Fibroblast of lung (primary cell): ENCODE data around the gene PGAM5.

Experiments used
- CTCF ChIP-seq, 2 donors: IDR thresholded peaks in 1 of 2; conservative IDR thresholded peaks in 1 of 2; 1 replicate in 1 of 2; 2 replicates in 1 of 2; pipeline ENCODE4 v1.5.1; 2011 to 2012; ENCODE audit warnings: low read length in 2 of 2, control low read depth in 1 of 2, inconsistent platforms in 1 of 2, low read depth in 1 of 2, mild to moderate bottlenecking in 1 of 2
- EZH2 ChIP-seq: IDR thresholded peaks from 2 replicates; pipeline ENCODE4 v1.5.1; 2012; ENCODE audit warnings: low read length, control low read depth, mild to moderate bottlenecking; ENCODE audit errors: missing control alignments

GRCh38 chr12:132761032-132761920, 50.6 kb downstream of the PGAM5 start, which contains the start of gene ANKLE2:
- no peak for TF ChIP-seq CTCF (conservative IDR thresholded peaks at IDR 0.05 in 1 of 2, IDR thresholded peaks at IDR 0.05 in 1 of 2; ENCODE audit: low read depth in 1 of 2, low read length in 2 of 2)
- TF ChIP-seq EZH2, result no peak
